ENCODE measurements around the gene ATR. TPM values are rescaled to one million over a fixed set of nuclear protein-coding genes. Genes with fewer than 3 reads are reported as not detected.

ATR gene
- total RNA-seq, 1 donor = 22.1 TPM

DNA sequence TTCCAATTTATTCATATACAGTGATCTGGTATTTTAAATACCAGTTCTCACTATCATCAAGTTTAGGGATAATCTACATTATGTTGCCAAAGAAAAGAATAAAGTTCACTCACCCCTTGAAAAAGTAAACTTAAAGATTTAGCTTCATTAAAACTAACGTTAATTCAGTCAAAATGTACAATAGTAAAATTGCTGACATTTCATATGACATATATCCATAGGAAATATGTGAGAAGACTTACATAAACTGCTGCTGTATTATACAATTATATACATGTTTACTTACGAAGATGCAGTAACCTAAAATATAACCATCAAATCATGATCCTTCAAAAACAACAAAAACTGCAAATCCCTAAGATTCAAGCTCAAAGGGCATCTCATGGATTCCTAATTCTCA lies 44.0 kb downstream of the ATR start:
- TF ChIP-seq, protein P1, sequence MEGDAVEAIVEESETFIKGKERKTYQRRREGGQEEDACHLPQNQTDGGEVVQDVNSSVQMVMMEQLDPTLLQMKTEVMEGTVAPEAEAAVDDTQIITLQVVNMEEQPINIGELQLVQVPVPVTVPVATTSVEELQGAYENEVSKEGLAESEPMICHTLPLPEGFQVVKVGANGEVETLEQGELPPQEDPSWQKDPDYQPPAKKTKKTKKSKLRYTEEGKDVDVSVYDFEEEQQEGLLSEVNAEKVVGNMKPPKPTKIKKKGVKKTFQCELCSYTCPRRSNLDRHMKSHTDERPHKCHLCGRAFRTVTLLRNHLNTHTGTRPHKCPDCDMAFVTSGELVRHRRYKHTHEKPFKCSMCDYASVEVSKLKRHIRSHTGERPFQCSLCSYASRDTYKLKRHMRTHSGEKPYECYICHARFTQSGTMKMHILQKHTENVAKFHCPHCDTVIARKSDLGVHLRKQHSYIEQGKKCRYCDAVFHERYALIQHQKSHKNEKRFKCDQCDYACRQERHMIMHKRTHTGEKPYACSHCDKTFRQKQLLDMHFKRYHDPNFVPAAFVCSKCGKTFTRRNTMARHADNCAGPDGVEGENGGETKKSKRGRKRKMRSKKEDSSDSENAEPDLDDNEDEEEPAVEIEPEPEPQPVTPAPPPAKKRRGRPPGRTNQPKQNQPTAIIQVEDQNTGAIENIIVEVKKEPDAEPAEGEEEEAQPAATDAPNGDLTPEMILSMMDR (IDR thresholded peaks at IDR 0.05; ENCODE audit: extremely low read depth, low read depth, low read length) = no peak
- H3K36me3 ChIP-seq (ENCODE audit: insufficient read depth, low read length) = peaks cover 61% of the 10 kb centered on the region

DNA sequence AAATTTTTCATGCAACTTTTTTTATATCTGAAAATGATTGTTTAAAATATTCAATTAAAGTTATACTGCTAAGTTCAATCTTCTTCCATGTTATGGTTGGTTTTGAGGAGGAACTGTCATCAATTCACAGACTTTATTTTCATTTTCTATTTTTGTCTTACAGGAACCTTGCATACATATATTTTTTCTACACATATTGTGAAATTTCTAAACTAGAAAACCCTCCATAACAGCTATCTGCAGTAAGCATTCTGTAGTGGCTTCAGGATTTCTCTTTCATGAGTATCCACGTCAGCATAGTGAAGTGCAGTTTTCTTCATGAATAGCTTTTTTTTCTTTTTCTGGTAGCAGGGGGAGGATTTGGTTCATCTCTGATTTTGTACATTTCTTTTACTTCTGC lies 48.2 kb downstream of the ATR start:
- H3K79me2 ChIP-seq (ENCODE audit: insufficient read depth, low read length) = no peaks in the 10 kb centered on the region
- DNase-seq (ENCODE audit: insufficient read length, low spot score, missing footprints) = no peak
- no peak overlapping the region for H3K27ac ChIP-seq (ENCODE audit: low read depth, low read length)

More for the DNA sequence above, 44.0 kb downstream of the ATR start:
- no peak for DNase-seq (ENCODE audit: insufficient read length, low spot score, missing footprints)
- Histone ChIP-seq H3K27me3 (ENCODE audit: insufficient read depth, low read length) (no peaks in the 10 kb centered on the region), H3K4me2 (ENCODE audit: insufficient read depth, low read length) (no peak overlapping the region), H3K79me2 (ENCODE audit: insufficient read depth, low read length) (no peaks in the 10 kb centered on the region), H3K4me3 (ENCODE audit: insufficient read depth, low read length) (no peak overlapping the region), H3K4me1 (ENCODE audit: insufficient read depth, low read length) (no peaks in the 10 kb centered on the region), H2AFZ (ENCODE audit: low read length) (no peak overlapping the region), H4K20me1 (ENCODE audit: insufficient read depth, low read length) (no peaks in the 10 kb centered on the region), H3K27ac (ENCODE audit: low read depth, low read length) (no peak overlapping the region), H3K9me3 (ENCODE audit: low read depth, low read length) (no peaks in the 10 kb centered on the region)

DNA sequence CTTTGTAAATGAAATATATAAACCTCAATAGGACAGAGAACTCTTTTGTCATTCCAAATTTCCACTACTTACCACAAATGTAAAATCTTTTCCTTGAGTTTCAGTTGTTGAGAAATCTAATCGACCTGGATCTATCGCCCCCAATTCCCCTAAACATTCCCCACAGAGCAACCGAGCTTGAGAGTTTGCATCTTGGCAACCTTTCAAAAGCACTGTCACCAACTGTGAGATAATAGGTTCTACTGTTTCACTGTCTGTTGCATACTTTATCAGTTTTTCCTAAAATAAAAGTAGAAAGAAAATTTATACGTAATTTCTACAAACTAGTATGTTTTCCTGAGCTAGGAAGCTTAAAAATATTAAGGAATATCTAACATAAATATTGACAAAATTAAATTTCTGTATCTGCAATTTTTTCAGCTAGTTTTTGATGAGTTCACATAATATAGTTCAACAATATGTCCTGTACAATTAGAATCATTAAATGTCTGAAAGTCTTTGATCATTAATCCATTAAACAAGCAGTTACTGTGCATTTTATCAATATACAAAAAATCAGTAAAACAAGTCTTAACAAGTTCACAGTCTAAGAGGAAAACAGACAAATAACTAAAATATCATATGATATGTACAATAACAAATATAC lies 54.5 kb downstream of the ATR start:
- H4K20me1 ChIP-seq (ENCODE audit: insufficient read depth, low read length) = no peaks in the 10 kb centered on the region
- H3K36me3 ChIP-seq (ENCODE audit: insufficient read depth, low read length) = peaks cover 23% of the 10 kb centered on the region
- H3K27ac ChIP-seq (ENCODE audit: low read depth, low read length) = no peak overlapping the region
- H3K4me2 ChIP-seq (ENCODE audit: insufficient read depth, low read length) = no peak overlapping the region
- H3K4me3 ChIP-seq (ENCODE audit: insufficient read depth, low read length) = no peak overlapping the region
- no peaks in the 10 kb centered on the region for H3K4me1 ChIP-seq (ENCODE audit: insufficient read depth, low read length)
- DNase-seq (ENCODE audit: insufficient read length, low spot score, missing footprints) = no peak
- H3K9me3 ChIP-seq (ENCODE audit: low read depth, low read length) = no peaks in the 10 kb centered on the region
- TF ChIP-seq, protein P1 (IDR thresholded peaks at IDR 0.05; ENCODE audit: extremely low read depth, low read depth, low read length) = no peak
- H2AFZ ChIP-seq (ENCODE audit: low read length) = no peak overlapping the region
- no peaks in the 10 kb centered on the region for H3K79me2 ChIP-seq (ENCODE audit: insufficient read depth, low read length)
- H3K27me3 ChIP-seq (ENCODE audit: insufficient read depth, low read length) = no peaks in the 10 kb centered on the region

More for the DNA sequence above, 48.2 kb downstream of the ATR start:
- Histone ChIP-seq H3K4me1 (ENCODE audit: insufficient read depth, low read length) (no peaks in the 10 kb centered on the region), H4K20me1 (ENCODE audit: insufficient read depth, low read length) (no peaks in the 10 kb centered on the region), H2AFZ (ENCODE audit: low read length) (no peak overlapping the region), H3K27me3 (ENCODE audit: insufficient read depth, low read length) (no peaks in the 10 kb centered on the region), H3K4me2 (ENCODE audit: insufficient read depth, low read length) (no peak overlapping the region), H3K4me3 (ENCODE audit: insufficient read depth, low read length) (no peak overlapping the region), H3K36me3 (ENCODE audit: insufficient read depth, low read length) (peaks cover 35% of the 10 kb centered on the region), H3K9me3 (ENCODE audit: low read depth, low read length) (no peaks in the 10 kb centered on the region)
- TF ChIP-seq, protein P1 (IDR thresholded peaks at IDR 0.05; ENCODE audit: extremely low read depth, low read depth, low read length) = no peak

DNA sequence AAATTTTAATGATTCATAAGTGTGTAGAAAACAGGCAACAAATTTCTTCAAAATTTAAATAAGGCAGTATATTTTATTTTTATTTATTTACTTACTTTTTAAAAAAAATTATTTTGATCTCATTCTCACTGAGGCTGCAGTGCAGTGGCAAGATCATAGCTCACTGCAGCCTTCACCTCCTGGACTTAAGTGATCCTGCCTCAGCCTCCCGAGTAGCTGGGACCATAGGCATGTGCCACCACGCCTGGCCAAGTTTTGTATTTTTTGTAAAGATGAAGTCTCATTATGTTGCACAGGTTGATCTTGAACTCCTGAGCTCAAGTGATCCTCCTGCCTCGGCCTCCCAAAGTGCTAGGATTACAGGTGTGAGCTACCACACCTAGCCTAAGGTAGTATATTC lies 69.5 kb downstream of the ATR start:
- Histone ChIP-seq H3K79me2 (ENCODE audit: insufficient read depth, low read length) (no peaks in the 10 kb centered on the region), H3K9me3 (ENCODE audit: low read depth, low read length) (no peaks in the 10 kb centered on the region), H3K4me1 (ENCODE audit: insufficient read depth, low read length) (peaks cover 8% of the 10 kb centered on the region), H3K27ac (ENCODE audit: low read depth, low read length) (no peak overlapping the region), H4K20me1 (ENCODE audit: insufficient read depth, low read length) (no peaks in the 10 kb centered on the region), H3K36me3 (ENCODE audit: insufficient read depth, low read length) (peaks cover 6% of the 10 kb centered on the region), H3K4me3 (ENCODE audit: insufficient read depth, low read length) (no peak overlapping the region), H2AFZ (ENCODE audit: low read length) (no peak overlapping the region), H3K4me2 (ENCODE audit: insufficient read depth, low read length) (no peak overlapping the region), H3K27me3 (ENCODE audit: insufficient read depth, low read length) (no peaks in the 10 kb centered on the region)
- DNase-seq (ENCODE audit: insufficient read length, low spot score, missing footprints) = no peak
- TF ChIP-seq, protein P1 (IDR thresholded peaks at IDR 0.05; ENCODE audit: extremely low read depth, low read depth, low read length) = no peak

Data from osteoblast (primary cell).